Keratinocyte (primary cell): ENCODE data around the gene GBP1.

ENCODE experiments used
- CTCF ChIP-seq, 3 experiments: IDR thresholded peaks in 1 of 3; conservative IDR thresholded peaks in 1 of 3; optimal IDR thresholded peaks in 1 of 3; 2 replicates in 2 of 3; 3 replicates in 1 of 3; pipeline versions ENCODE3 to v1.5.1; 2011; ENCODE audit warnings: low read length in 3 of 3, mild to moderate bottlenecking in 3 of 3, moderate library complexity in 2 of 3, control low read depth in 1 of 3, inconsistent platforms in 1 of 3; ENCODE audit not compliant: insufficient read depth in 2 of 3; ENCODE audit errors: extremely low read depth in 1 of 3
- EZH2 ChIP-seq: IDR thresholded peaks from one replicate; pipeline ENCODE4 v1.6.1; 2012; ENCODE audit warnings: inconsistent platforms, mild to moderate bottlenecking, low read length, moderate library complexity

- TF ChIP-seq CTCF (optimal IDR thresholded peaks at IDR 0.05 in 1 of 3, IDR thresholded peaks at IDR 0.05 in 1 of 3, conservative IDR thresholded peaks at IDR 0.05 in 1 of 3; ENCODE audit: extremely low read depth in 1 of 3, insufficient read depth in 2 of 3, low read length in 3 of 3) (no peak), EZH2 (no peak)
Observed at GRCh38 chr1:89063094-89063493, 1.9 kb downstream of the GBP1 start.
